IPS DF 6.9 (cell line): ENCODE data around the gene ANKRD44.

Experiments used
- DNase-seq: peaks from one replicate; pipeline ENCODE4 v3.0.0-alpha.2; 2013; ENCODE audit warnings: low read depth, low spot score
- H3K27ac ChIP-seq: one replicate; pipeline ENCODE4 v1.5.1; 2013; ENCODE audit warnings: low read length, control low read depth
- H3K27me3 ChIP-seq: 2 replicates; pipeline ENCODE4 v1.6.1; 2013; ENCODE audit warnings: mild to moderate bottlenecking, low read length; ENCODE audit not compliant: control insufficient read depth, insufficient read depth
- H3K36me3 ChIP-seq: 2 replicates; pipeline ENCODE4 v1.6.1; 2013; ENCODE audit warnings: low read length; ENCODE audit not compliant: control insufficient read depth, insufficient read depth
- H3K4me1 ChIP-seq: 2 replicates; pipeline ENCODE4 v1.6.1; 2013; ENCODE audit warnings: low read length; ENCODE audit not compliant: control insufficient read depth, insufficient read depth
- H3K4me3 ChIP-seq: 2 replicates; pipeline ENCODE4 v1.5.1; 2013; ENCODE audit warnings: mild to moderate bottlenecking, low read length
- H3K9me3 ChIP-seq: 2 replicates; pipeline ENCODE4 v1.6.1; 2013; ENCODE audit warnings: low read length, inconsistent platforms; ENCODE audit not compliant: control insufficient read depth, insufficient read depth
- WGBS: extraction: QIAGEN DNeasy Blood & Tissue Kit; methylation state at CpG from one replicate; pipeline ENCODE4 v1.1.7; 2013; ENCODE audit warnings: mixed read lengths, missing lambda C conversion rate; ENCODE audit not compliant: insufficient read length, insufficient coverage; 5-methylcytosine and 5-hydroxymethylcytosine counted together

Gene ANKRD44

DNA sequence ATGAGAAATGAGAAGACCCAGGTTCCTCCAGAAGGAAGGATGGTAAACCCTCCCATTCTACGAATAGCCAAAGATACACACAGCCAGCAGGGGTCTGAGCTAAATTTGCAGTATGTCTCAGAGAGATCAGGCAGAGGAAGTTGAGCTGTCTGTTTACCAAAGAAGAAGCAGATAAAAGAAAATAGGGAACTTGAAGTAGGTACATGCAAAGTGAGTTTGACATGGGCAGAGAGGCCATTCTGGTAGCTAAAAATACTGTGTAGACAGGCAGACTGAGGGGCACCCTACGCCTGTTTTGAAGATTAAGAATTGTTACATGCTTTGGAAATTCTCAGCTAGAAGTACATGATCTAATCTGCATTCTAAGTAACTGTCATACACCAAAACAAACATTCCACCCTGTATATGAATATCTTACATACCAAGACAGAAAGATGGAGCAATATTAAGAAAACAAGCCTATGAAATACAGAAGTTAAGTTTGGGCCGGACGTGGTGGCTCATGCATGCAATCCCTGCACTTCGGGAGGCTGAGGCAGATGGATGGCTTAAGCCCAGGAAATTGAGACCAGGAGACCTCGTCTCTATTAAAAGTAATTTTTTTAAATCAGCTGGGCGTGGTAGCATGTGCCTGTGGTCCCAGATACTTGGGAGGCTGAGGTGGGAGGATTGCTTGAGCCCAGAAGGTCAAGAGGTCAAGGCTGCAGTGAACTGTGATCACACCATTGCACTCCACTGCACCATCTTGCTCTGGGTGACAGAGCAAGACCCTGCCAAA is 157.9 kb downstream of the ANKRD44 start:
- H3K27ac ChIP-seq: no peak overlapping the region
- H3K27me3 ChIP-seq: no peaks in the 10 kb centered on the region
- no peaks in the 10 kb centered on the region for H3K9me3 ChIP-seq
- DNase-seq: no peak
- H3K4me1 ChIP-seq: no peaks in the 10 kb centered on the region
- no peaks in the 10 kb centered on the region for H3K36me3 ChIP-seq
- whole genome bisulfite sequencing: no CpG with 5 or more reads among the region's 7 CpGs
- no peak overlapping the region for H3K4me3 ChIP-seq

DNA sequence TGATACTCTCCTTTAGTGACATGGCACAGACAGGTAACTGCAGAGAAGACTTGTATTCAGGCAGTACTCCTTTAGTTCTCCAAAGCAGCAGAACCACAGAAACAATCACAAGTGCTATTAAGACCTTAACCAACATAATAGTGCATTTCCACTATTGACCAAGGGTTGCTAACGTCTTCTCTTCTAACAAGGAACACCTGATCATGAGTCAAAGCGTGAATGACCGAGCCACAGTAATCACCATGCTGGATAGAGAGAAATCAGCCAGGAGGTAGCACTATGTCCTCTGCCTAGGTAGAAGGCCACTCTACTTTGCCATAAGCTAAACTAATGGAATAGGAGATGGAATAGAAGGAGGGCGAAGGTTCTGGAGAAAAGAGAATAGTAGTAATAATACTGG is 161.0 kb downstream of the ANKRD44 start:
- Histone ChIP-seq H3K4me1 (no peaks in the 10 kb centered on the region), H3K4me3 (no peak overlapping the region), H3K9me3 (no peaks in the 10 kb centered on the region), H3K27ac (no peak overlapping the region), H3K27me3 (no peaks in the 10 kb centered on the region), H3K36me3 (no peaks in the 10 kb centered on the region)
- WGBS: no CpG with 5 or more reads among the region's 4 CpGs
- no peak for DNase-seq

DNA sequence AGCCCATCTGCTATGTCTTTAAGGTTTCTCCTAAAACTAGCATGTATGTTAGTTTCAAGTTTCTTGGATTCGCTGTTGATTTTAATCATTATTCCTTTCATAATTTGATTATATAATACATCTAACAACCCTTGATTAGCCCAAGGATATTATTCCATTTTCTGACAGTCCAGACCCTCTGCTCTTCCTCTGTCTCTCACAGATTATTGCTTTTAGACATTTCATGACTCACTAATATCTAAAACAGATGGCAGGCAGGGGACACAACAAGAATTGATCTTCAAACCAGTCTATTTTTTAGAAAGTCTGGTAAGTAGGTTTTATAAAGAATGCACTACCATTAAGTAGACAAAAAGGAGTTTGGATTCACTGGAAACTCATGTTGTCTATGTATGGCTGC is 162.2 kb downstream of the ANKRD44 start:
- Histone ChIP-seq H3K9me3 (no peaks in the 10 kb centered on the region), H3K27ac (no peak overlapping the region), H3K27me3 (no peaks in the 10 kb centered on the region), H3K4me3 (no peak overlapping the region), H3K4me1 (no peaks in the 10 kb centered on the region), H3K36me3 (no peaks in the 10 kb centered on the region)
- no CpG with 5 or more reads among the region's 1 CpG for WGBS
- DNase-seq: no peak

DNA sequence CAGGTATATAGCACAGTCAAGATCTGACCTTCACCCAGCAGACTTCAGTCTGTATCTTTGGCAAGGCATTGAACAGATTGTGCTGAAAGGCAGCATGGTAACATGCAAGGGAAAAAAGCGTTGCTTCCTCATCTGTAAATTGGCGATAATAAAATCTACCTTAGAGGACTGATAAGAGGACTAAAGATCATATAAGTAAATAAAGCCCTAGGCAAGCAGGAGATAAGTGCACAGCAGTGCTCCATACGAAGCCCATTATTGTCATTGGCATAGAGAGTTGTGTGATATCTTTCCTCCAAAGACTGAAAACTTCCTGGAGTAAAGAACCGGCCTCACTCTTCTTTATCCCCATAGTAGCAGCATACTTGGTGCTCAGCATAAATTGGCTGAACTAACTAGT is 162.6 kb downstream of the ANKRD44 start:
- Histone ChIP-seq H3K36me3 (no peaks in the 10 kb centered on the region), H3K4me1 (no peaks in the 10 kb centered on the region), H3K9me3 (no peaks in the 10 kb centered on the region), H3K27ac (no peak overlapping the region), H3K27me3 (no peaks in the 10 kb centered on the region), H3K4me3 (no peak overlapping the region)
- no peak for DNase-seq
- WGBS: no CpG with 5 or more reads among the region's 4 CpGs

DNA sequence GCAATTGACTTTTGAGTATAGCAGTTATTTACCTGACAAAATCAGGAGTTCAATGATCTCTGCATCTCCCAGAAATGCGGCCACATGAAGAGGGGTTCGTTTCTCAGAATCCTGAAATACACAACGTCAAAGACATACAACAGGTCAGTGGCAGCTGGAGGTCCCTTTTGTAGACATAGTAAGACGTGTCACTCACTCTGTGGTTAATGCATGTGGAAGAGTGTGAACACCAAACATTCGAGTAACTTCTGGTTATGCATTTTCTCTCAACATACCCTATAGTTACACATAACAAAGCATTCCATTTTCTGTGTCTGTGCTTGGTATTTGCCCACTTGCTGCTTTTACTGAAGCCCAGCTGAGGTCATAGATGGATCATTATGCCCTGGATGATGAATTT is 163.6 kb downstream of the ANKRD44 start:
- no CpG with 5 or more reads among the region's 5 CpGs for WGBS
- Histone ChIP-seq H3K27me3 (no peaks in the 10 kb centered on the region), H3K9me3 (no peaks in the 10 kb centered on the region), H3K4me3 (no peak overlapping the region), H3K27ac (no peak overlapping the region), H3K36me3 (no peaks in the 10 kb centered on the region), H3K4me1 (no peaks in the 10 kb centered on the region)
- DNase-seq: no peak

DNA sequence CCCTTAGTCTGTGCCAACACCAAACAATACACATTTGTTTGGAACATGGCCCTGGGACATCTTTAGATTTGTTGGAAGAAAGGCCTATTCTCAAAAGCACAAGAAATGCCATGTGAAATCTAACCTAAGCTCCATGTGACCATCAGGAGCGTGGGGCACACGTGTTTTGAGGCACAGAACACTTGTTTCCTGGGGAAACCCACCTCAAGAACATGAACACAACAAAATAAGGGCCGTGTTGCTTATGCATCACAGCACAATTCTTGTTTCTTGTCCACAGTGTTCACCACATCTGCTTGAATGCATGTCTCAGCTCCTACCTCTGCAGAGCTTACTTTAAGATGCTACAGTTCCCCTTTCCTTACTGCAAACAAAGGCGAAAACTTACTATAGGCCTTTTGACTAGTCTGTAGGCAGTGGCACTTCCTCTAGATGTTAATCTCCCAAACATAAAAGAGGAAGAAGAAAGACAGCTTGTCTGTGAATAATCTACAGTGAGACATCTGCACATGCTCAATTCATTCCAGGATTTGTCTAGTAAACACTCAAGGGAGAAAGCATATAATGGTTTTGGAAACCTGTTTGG is 165.0 kb downstream of the ANKRD44 start:
- WGBS: no CpG with 5 or more reads among the region's 4 CpGs
- no peaks in the 10 kb centered on the region for H3K4me1 ChIP-seq
- no peak overlapping the region for H3K4me3 ChIP-seq
- H3K27ac ChIP-seq: no peak overlapping the region
- no peaks in the 10 kb centered on the region for H3K9me3 ChIP-seq
- no peak for DNase-seq
- no peaks in the 10 kb centered on the region for H3K36me3 ChIP-seq
- no peaks in the 10 kb centered on the region for H3K27me3 ChIP-seq

DNA sequence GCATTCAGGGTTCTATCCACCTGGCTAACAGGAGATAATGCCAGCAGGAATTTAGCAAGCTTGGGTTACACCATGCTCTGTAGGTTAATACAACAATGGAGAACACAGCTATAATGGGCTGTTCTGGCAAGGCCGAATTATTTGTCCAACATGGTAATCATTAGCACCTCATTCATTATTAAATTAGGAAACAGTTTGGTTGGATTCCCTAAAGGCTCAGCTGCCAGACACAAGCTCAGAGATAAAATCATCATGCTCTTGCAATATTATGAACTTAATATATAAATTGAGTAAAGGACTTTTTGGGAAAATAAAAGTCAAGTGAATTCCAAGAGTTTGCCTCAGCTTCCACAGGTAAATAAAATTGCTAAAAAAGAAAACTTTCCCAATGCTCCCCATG is 166.4 kb downstream of the ANKRD44 start:
- no peaks in the 10 kb centered on the region for H3K27me3 ChIP-seq
- no CpG with 5 or more reads among the region's 1 CpG for WGBS
- H3K4me1 ChIP-seq: no peaks in the 10 kb centered on the region
- no peaks in the 10 kb centered on the region for H3K36me3 ChIP-seq
- no peaks in the 10 kb centered on the region for H3K9me3 ChIP-seq
- no peak overlapping the region for H3K4me3 ChIP-seq
- H3K27ac ChIP-seq: no peak overlapping the region
- no peak for DNase-seq

DNA sequence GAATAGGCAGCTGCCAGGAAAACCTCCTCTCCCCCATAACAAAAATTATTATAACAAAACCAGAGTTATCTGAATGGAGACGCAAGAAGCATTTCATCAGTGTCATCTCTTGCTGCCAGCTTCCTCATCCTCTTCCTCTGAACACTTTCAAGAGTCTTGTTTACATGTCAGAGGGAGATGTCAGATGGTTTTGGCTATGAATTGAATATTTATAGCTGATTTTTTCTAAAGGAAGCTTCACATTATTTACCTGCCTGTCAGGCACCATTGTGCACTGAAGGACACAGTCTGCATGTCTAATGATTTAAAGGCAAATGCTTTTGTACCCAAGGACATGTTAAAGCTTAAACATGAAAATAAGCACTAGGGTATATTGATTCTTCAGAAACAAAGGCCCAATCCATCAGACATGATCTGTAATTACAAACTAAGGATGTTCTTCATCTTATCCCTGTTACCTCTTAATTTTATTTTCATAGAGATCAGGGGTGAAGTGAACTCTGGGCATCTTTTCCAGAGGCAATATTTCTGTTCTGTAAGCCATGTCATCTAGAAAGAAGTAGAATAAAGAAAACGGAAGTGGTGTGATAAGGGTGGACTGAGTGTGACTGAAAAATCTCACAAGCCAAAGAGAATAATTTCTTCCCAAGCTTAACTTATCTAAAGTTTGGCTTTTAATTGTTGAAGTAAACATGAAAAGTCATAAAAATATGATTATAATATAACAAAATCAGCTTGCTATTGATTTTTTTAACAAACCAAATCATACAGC is 168.7 kb downstream of the ANKRD44 start:
- Histone ChIP-seq H3K36me3 (no peaks in the 10 kb centered on the region), H3K4me3 (no peak overlapping the region), H3K27me3 (no peaks in the 10 kb centered on the region), H3K27ac (no peak overlapping the region), H3K4me1 (no peaks in the 10 kb centered on the region), H3K9me3 (no peaks in the 10 kb centered on the region)
- no CpG with 5 or more reads among the region's 2 CpGs for WGBS
- no peak for DNase-seq

DNA sequence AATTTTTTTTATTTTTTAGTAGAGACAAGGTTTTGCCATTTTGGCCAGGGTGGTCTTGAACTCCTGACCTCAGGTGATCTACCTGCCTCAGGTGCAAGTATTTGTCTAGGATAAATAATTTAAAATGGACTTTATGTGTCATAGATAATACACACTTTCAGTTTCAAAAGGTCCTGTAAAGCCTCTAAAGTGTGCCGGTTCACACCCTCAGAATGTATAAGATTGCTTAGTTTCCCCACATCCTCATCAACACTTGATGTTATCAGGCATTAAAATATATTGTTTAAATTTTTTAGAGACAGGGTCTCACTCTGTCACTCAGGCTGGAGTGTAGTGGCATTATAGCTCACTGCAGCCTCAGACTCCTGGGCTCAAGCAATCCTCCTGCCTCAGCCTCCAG is 170.5 kb downstream of the ANKRD44 start:
- no peak overlapping the region for H3K4me3 ChIP-seq
- H3K27me3 ChIP-seq: no peaks in the 10 kb centered on the region
- H3K36me3 ChIP-seq: no peaks in the 10 kb centered on the region
- WGBS: no CpG with 5 or more reads among the region's 1 CpG
- no peak overlapping the region for H3K27ac ChIP-seq
- H3K9me3 ChIP-seq: no peaks in the 10 kb centered on the region
- H3K4me1 ChIP-seq: no peaks in the 10 kb centered on the region
- DNase-seq: no peak

DNA sequence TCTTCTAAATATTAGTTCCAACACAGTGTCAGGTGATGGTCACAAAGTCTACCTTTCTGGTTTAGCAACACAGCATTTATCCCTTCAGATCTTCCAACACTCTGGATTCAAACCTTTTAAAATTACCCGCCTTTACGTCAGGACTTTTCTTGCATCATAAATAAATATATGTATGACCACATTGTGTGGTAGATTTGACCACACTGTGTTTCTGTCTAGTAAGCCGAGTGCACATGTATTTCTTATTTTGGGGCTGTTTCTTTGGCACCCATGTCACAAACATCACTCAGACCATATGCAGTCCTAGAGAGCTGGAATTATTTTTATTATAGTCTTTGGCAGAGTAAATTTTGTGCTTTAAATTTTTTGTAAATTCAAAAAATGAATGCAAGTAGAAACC is 172.1 kb downstream of the ANKRD44 start:
- 100% methylated on average over 2 of the region's 3 CpGs for WGBS
- Histone ChIP-seq H3K4me1 (no peaks in the 10 kb centered on the region), H3K4me3 (no peak overlapping the region), H3K27ac (no peak overlapping the region), H3K9me3 (no peaks in the 10 kb centered on the region), H3K27me3 (no peaks in the 10 kb centered on the region), H3K36me3 (no peaks in the 10 kb centered on the region)
- DNase-seq: no peak
